HL-60 (cell line): ENCODE measurements around the gene ARID1B.

Experiments
- DNase-seq, 2 experiments: peaks; one replicate each; pipeline ENCODE4 v3.0.0-alpha.2; 2010 to 2020; ENCODE audit warnings: low read depth in 1 of 2, low spot score in 1 of 2
- H3K27ac ChIP-seq: fragments of 250-450 bp; sonication (Bioruptor Pico); replicated peaks from 2 replicates; pipeline ENCODE4 v1.5.1; 2020; ENCODE audit warnings: mild to moderate bottlenecking, moderate library complexity
- H3K27me3 ChIP-seq: fragments of 250-450 bp; sonication (Bioruptor Pico); 2 replicates; pipeline ENCODE4 v1.5.1; 2021; ENCODE audit warnings: mild to moderate bottlenecking, moderate library complexity; ENCODE audit not compliant: insufficient read depth, poor library complexity, severe bottlenecking
- H3K4me3 ChIP-seq: replicated peaks from 2 replicates; pipeline ENCODE4 v1.5.1; 2011; ENCODE audit warnings: mild to moderate bottlenecking, control low read depth, low read length; ENCODE audit not compliant: insufficient read depth
- CTCF ChIP-seq: IDR thresholded peaks from one replicate; pipeline ENCODE4 v1.5.1; 2011; ENCODE audit warnings: low read length, control low read depth, inconsistent platforms; ENCODE audit not compliant: insufficient read depth
- GABPA ChIP-seq: IDR thresholded peaks from 2 replicates; pipeline ENCODE4 v1.6.1; 2012; ENCODE audit warnings: low read depth
- POLR2AphosphoS5 ChIP-seq: IDR thresholded peaks from 2 replicates; pipeline ENCODE4 v1.6.1; 2012; ENCODE audit warnings: low read depth
- REST ChIP-seq: IDR thresholded peaks from 2 replicates; pipeline ENCODE4 v1.6.1; 2012; ENCODE audit warnings: low read depth; ENCODE audit not compliant: insufficient replicate concordance
- SPI1 ChIP-seq: IDR thresholded peaks from 2 replicates; pipeline ENCODE4 v1.6.1; 2012; ENCODE audit warnings: low read depth, mild to moderate bottlenecking, borderline replicate concordance

Gene ARID1B

GRCh38 chr6:157169656-157170055, 392.5 kb downstream of the ARID1B start:
- DNase-seq: no peak
- TF ChIP-seq POLR2AphosphoS5: no peak

GRCh38 chr6:157170535-157170934, 393.4 kb downstream of the ARID1B start:
- no peak for DNase-seq
- TF ChIP-seq POLR2AphosphoS5: no peak
- TF ChIP-seq CTCF: no peak

More at GRCh38 chr6:157169656-157170055, 392.5 kb downstream of the ARID1B start:
- Histone ChIP-seq H3K4me3 (no peak overlapping the region), H3K27ac (no peak overlapping the region), H3K27me3 (no peaks in the 10 kb centered on the region)

GRCh38 chr6:157171801-157172200, 394.6 kb downstream of the ARID1B start:
- no peak for DNase-seq
- no peaks in the 10 kb centered on the region for H3K27me3 ChIP-seq
- H3K27ac ChIP-seq: no peak overlapping the region
- no peak for TF ChIP-seq POLR2AphosphoS5
- TF ChIP-seq SPI1: no peak
- TF ChIP-seq GABPA: no peak
- TF ChIP-seq REST: no peak
- no peak for TF ChIP-seq CTCF
- H3K4me3 ChIP-seq: no peak overlapping the region

More at GRCh38 chr6:157170535-157170934, 393.4 kb downstream of the ARID1B start:
- no peak overlapping the region for H3K27ac ChIP-seq
- no peak overlapping the region for H3K4me3 ChIP-seq
- no peaks in the 10 kb centered on the region for H3K27me3 ChIP-seq

- no peak overlapping the region for H3K27ac ChIP-seq
- no peak for DNase-seq
- TF ChIP-seq POLR2AphosphoS5: no peak
- TF ChIP-seq GABPA: no peak
- TF ChIP-seq SPI1: no peak
- no peak for TF ChIP-seq REST
- TF ChIP-seq CTCF: no peak
Observed at GRCh38 chr6:157172231-157172701, 395.1 kb downstream of the ARID1B start.

More at GRCh38 chr6:157172231-157172701, 395.1 kb downstream of the ARID1B start:
- Histone ChIP-seq H3K4me3 (no peak overlapping the region), H3K27me3 (no peaks in the 10 kb centered on the region)
